B cell (primary cell): ENCODE data around the gene KCNJ1. TPM values are rescaled to one million over a fixed set of nuclear protein-coding genes. Genes with fewer than 3 reads are reported as not detected.

Experiments
- ATAC-seq: fragments of 200-7000 bp; cut with Tn5 transposase; one replicate; pipeline ENCODE4 v1.10.0; 2021; ENCODE audit warnings: low read depth, mild to moderate bottlenecking, moderate number of reproducible peaks, moderate library complexity
- CTCF ChIA-PET: fragments of 350-600 bp; sonication (Branson Sonifier 250); formaldehyde crosslinking; loops from one replicate; lab custom pipeline; 2021; ENCODE audit warnings: antibody characterized with exemption, inconsistent platforms; lab: Charles Lee
- POLR2A ChIA-PET: fragments of 350-600 bp; sonication (Branson Sonifier 250); formaldehyde crosslinking; loops from one replicate; lab custom pipeline; 2021; ENCODE audit warnings: antibody characterized with exemption; lab: Charles Lee
- DNase-seq: peaks from one replicate; pipeline ENCODE4 v3.0.0; 2013
- H2AFZ ChIP-seq: 2 replicates; pipeline ENCODE4 v1.6.1; 2012; ENCODE audit warnings: mild to moderate bottlenecking, low read depth, low read length; ENCODE audit not compliant: insufficient read depth, poor library complexity, severe bottlenecking
- H3K27ac ChIP-seq, 2 donors: 1 replicate in 1 of 2; 2 replicates in 1 of 2; pipeline ENCODE4 v1.5.1; 2012 to 2013; ENCODE audit warnings: low read length in 2 of 2, mild to moderate bottlenecking in 2 of 2, moderate library complexity in 1 of 2
- H3K27me3 ChIP-seq, 4 experiments: fragments of 200-600 bp in 1 of 4; sonication (generic) in 1 of 4; replicated peaks in 1 of 4; 1 replicate in 2 of 4; 2 replicates in 2 of 4; pipeline versions ENCODE4 v1.6.1 to v1.7.0; 2013 to 2016; ENCODE audit warnings: low read length in 3 of 4, mild to moderate bottlenecking in 2 of 4, mixed read lengths in 1 of 4, moderate library complexity in 1 of 4; ENCODE audit not compliant: insufficient read depth in 4 of 4, control insufficient read depth in 3 of 4; ENCODE audit errors: control extremely low read depth in 1 of 4
- H3K36me3 ChIP-seq, 2 experiments: replicated peaks in 1 of 2; 1 replicate in 1 of 2; 2 replicates in 1 of 2; pipeline versions ENCODE4 v1.6.1 to v1.7.1; 2013; ENCODE audit warnings: low read length in 1 of 2; ENCODE audit not compliant: insufficient read depth in 2 of 2, control insufficient read depth in 1 of 2; ENCODE audit errors: control extremely low read depth in 1 of 2, extremely low read depth in 1 of 2
- H3K4me1 ChIP-seq, 2 donors: fragments of 200-600 bp in 1 of 2; sonication (generic) in 1 of 2; 1 replicate in 1 of 2; 2 replicates in 1 of 2; pipeline versions ENCODE4 v1.5.1 to v1.6.1; 2013 to 2017; ENCODE audit warnings: low read length in 2 of 2; ENCODE audit not compliant: control insufficient read depth in 2 of 2, insufficient read depth in 2 of 2
- H3K4me2 ChIP-seq: replicated peaks from 2 replicates; pipeline ENCODE3; 2012; ENCODE audit warnings: mild to moderate bottlenecking, low read depth, low read length; ENCODE audit not compliant: poor library complexity, severe bottlenecking
- H3K4me3 ChIP-seq, 5 experiments: fragments of 200-600 bp in 1 of 5; sonication (generic) in 1 of 5; 1 replicate in 3 of 5; 2 replicates in 2 of 5; pipeline versions ENCODE4 v1.5.1 to v1.7.0; 2011 to 2016; ENCODE audit warnings: low read length in 4 of 5, mild to moderate bottlenecking in 4 of 5, low read depth in 2 of 5, control low read depth in 1 of 5, moderate library complexity in 1 of 5; ENCODE audit not compliant: insufficient read depth in 1 of 5; ENCODE audit errors: control extremely low read depth in 1 of 5, extremely low read depth in 1 of 5
- H3K79me2 ChIP-seq: fragments of 200-600 bp; sonication (generic); one replicate; pipeline ENCODE4 v1.6.0; 2016; ENCODE audit warnings: low read length; ENCODE audit not compliant: control insufficient read depth, insufficient read depth
- H3K9ac ChIP-seq: fragments of 200-600 bp; sonication (generic); 2 replicates; pipeline ENCODE4 v1.6.1; 2017; ENCODE audit warnings: mild to moderate bottlenecking, low read length, moderate library complexity
- H3K9me3 ChIP-seq, 3 donors: one replicate each; pipeline versions ENCODE4 v1.6.1 to v1.7.1; 2013; ENCODE audit warnings: low read length in 2 of 3; ENCODE audit not compliant: control insufficient read depth in 2 of 3, insufficient read depth in 1 of 3; ENCODE audit errors: control extremely low read depth in 1 of 3
- H4K20me1 ChIP-seq: 2 replicates; pipeline ENCODE4 v1.6.0; 2012; ENCODE audit warnings: mild to moderate bottlenecking, low read length; ENCODE audit not compliant: insufficient read depth, control insufficient read depth, poor library complexity, severe bottlenecking
- H3K27ac Mint-ChIP-seq: one replicate; pipeline ENCODE4 v1.8.0; 2021; ENCODE audit warnings: mixed read lengths
- H3K27me3 Mint-ChIP-seq: one replicate; pipeline ENCODE4 v1.8.0; 2021; ENCODE audit warnings: mixed read lengths
- H3K4me1 Mint-ChIP-seq: one replicate; pipeline ENCODE4 v1.8.0; 2021; ENCODE audit warnings: mixed read lengths
- H3K4me3 Mint-ChIP-seq: one replicate; pipeline ENCODE4 v1.8.0; 2021; ENCODE audit warnings: mixed read lengths
- H3K9me3 Mint-ChIP-seq: one replicate; pipeline ENCODE4 v1.8.0; 2022; ENCODE audit warnings: mixed read lengths; ENCODE audit not compliant: insufficient read depth
- CTCF ChIP-seq: fragments of 200-600 bp; IDR thresholded peaks from one replicate; pipeline ENCODE4 v1.8.0; 2022; ENCODE audit warnings: antibody characterized with exemption, mild to moderate bottlenecking
- EZH2 ChIP-seq: IDR thresholded peaks from 2 replicates; pipeline ENCODE4 v1.6.1; 2012; ENCODE audit warnings: borderline replicate concordance, low read depth, mild to moderate bottlenecking, moderate library complexity, low read length; ENCODE audit not compliant: insufficient read depth, poor library complexity, severe bottlenecking
- WGBS: methylation state at CpG from one replicate; pipeline ENCODE4 v1.1.5; 2013; ENCODE audit warnings: missing lambda C conversion rate; ENCODE audit not compliant: insufficient coverage; 5-methylcytosine and 5-hydroxymethylcytosine counted together
- intact Hi-C: fragments of 100-400 bp; cut with micrococcal nuclease; formaldehyde crosslinking; loops from one replicate; pipeline ENCODE4 v1.10.0; 2022
- polyA plus RNA-seq: library from polyadenylated mRNA; depleted of rRNA; stranded (reverse); fragments of >200 nt; gene quantifications from 2 replicates; pipeline ENCODE4 v1.2.3, GENCODE V29; 2012
- total RNA-seq, 2 donors: library from RNA; stranded (reverse); fragments of 120-200 nt in 1 of 2; gene quantifications; 1 replicate in 1 of 2; 2 replicates in 1 of 2; pipeline versions ENCODE4 v1.2.3 to v1.2.4, GENCODE V29; 2013 to 2022

Gene KCNJ1
- total and polyA plus RNA-seq, 2 donors (not counting 1 experiment from before 2014, with no cell fraction given), result not detected

- 99% methylated on average over 6 of the region's 6 CpGs for WGBS
- DNase-seq, result no peak
- Mint-ChIP-seq H3K9me3 (no peaks in the 10 kb centered on the region), H3K27ac (no peak overlapping the region), H3K4me1 (peaks cover 29% of the 10 kb centered on the region), H3K4me3 (no peak overlapping the region), H3K27me3 (no peaks in the 10 kb centered on the region)
- ChIA-PET POLR2A (no interaction called here), CTCF (interaction anchor here (1.0 to 26.5 kb wide), 8 partner anchors 8 to 696 kb away, joined by 3 to 417 read pairs (median 11); no protein-coding TSS in a partner anchor)
- H3K27ac ChIP-seq, result no peak overlapping the region
- no peaks in the 10 kb centered on the region for H3K36me3 ChIP-seq
- no peaks in the 10 kb centered on the region for H3K27me3 ChIP-seq
- no peak overlapping the region for H3K4me2 ChIP-seq
- no peak for ATAC-seq
- no peak overlapping the region for H2AFZ ChIP-seq
- H3K4me3 ChIP-seq, result no peak overlapping the region
- H4K20me1 ChIP-seq, result no peaks in the 10 kb centered on the region
- no peak for TF ChIP-seq CTCF
- TF ChIP-seq EZH2, result no peak
- no peaks in the 10 kb centered on the region for H3K79me2 ChIP-seq
- H3K4me1 ChIP-seq, result peaks cover 15 to 21% of the 10 kb centered on the region in 2 donors
- peaks cover 0 to 5% (median 0%) of the 10 kb centered on the region in 3 donors for H3K9me3 ChIP-seq
- intact Hi-C loops, result no loop called here
- H3K9ac ChIP-seq, result no peak overlapping the region
These were observed 10.9 kb downstream of the KCNJ1 start for GRCh38 chr11:128856241-128856640.

- Histone ChIP-seq H3K27me3 (no peaks in the 10 kb centered on the region), H3K9me3 (peaks cover 0 to 4% (median 0%) of the 10 kb centered on the region in 3 donors), H3K36me3 (no peaks in the 10 kb centered on the region), H3K4me1 (peaks cover 11 to 14% of the 10 kb centered on the region in 2 donors), H3K9ac (no peak overlapping the region), H3K4me2 (no peak overlapping the region), H3K79me2 (no peaks in the 10 kb centered on the region), H2AFZ (no peak overlapping the region), H4K20me1 (no peaks in the 10 kb centered on the region), H3K27ac (no peak overlapping the region), H3K4me3 (no peak overlapping the region)
- Mint-ChIP-seq H3K9me3 (no peaks in the 10 kb centered on the region), H3K27me3 (no peaks in the 10 kb centered on the region), H3K4me3 (no peak overlapping the region), H3K27ac (no peak overlapping the region), H3K4me1 (peaks cover 25% of the 10 kb centered on the region)
- WGBS, result 94% methylated on average over 6 of the region's 7 CpGs
- intact Hi-C loops, result no loop called here
- DNase-seq (no peak), ATAC-seq (no peak)
- ChIA-PET POLR2A (no interaction called here), CTCF (interaction anchor here (0.8 to 26.5 kb wide), 6 partner anchors 9 to 697 kb away, joined by 3 to 417 read pairs (median 6); no protein-coding TSS in a partner anchor)
- TF ChIP-seq CTCF (no peak), EZH2 (no peak)
These were observed 12.3 kb downstream of the KCNJ1 start for GRCh38 chr11:128854841-128855240.
